ENCODE measurements around the gene SUCO. TPM values are rescaled to one million over a fixed set of nuclear protein-coding genes. Genes with fewer than 3 reads are reported as not detected.

The SUCO gene
- polyA plus RNA-seq, 1 of the 3 experiments (the other 2 are of a cell fraction), result 5.4 TPM

- Histone ChIP-seq H3K27me3 (ENCODE audit: insufficient read depth) (no peaks in the 10 kb centered on the region), H3K9me3 (no peaks in the 10 kb centered on the region), H3K79me2 (ENCODE audit: insufficient read depth) (peaks cover 12% of the 10 kb centered on the region; the same call in 1 of the 2 replicates), H2AFZ (ENCODE audit: low read depth) (no peak overlapping the region), H3K9me2 (no peaks in the 10 kb centered on the region), H3K27ac (ENCODE audit: low read depth in 2 of 2, low read length in 1 of 2) (no peak overlapping the region), H3K4me1 (ENCODE audit: control insufficient read depth in 1 of 2, insufficient read depth in 2 of 2, low read depth in 1 of 2, low read length in 1 of 2) (no peaks in the 10 kb centered on the region), H3K36me3 (replicated peaks in 1 of 2; ENCODE audit: control insufficient read depth in 1 of 2, insufficient read depth in 2 of 2, low read length in 1 of 2) (peaks cover 57 to 93% of the 10 kb centered on the region in 2 experiments), H3K4me2 (no peak overlapping the region), H4K20me1 (ENCODE audit: insufficient read depth) (no peaks in the 10 kb centered on the region), H3F3A (replicated peaks; ENCODE audit: insufficient read depth) (no peaks in the 10 kb centered on the region), H3K9ac (no peak overlapping the region), H3K4me3 (ENCODE audit: low read depth in 2 of 2, low read length in 1 of 2) (no peak overlapping the region)
- no peak for TF ChIP-seq YY1 (IDR thresholded peaks at IDR 0.05; ENCODE audit: low read depth)
- no peak for TF ChIP-seq MAX (IDR thresholded peaks at IDR 0.05; ENCODE audit: low read depth)
- TF ChIP-seq RCOR1 (IDR thresholded peaks at IDR 0.05; ENCODE audit: low read length), result no peak
- TF ChIP-seq FOXM1 (IDR thresholded peaks at IDR 0.05; ENCODE audit: low read depth), result no peak
- no peak for TF ChIP-seq PBX3 (IDR thresholded peaks at IDR 0.05)
- TF ChIP-seq MEF2A (IDR thresholded peaks at IDR 0.05; ENCODE audit: borderline replicate concordance, low read depth), result no peak
- no peak for TF ChIP-seq CTCF (IDR thresholded peaks at IDR 0.05)
- 96% methylated on average over 3 of the region's 3 CpGs for WGBS (ENCODE audit: low lambda C conversion rate)
- CTCF ChIA-PET, result no interaction called here
- DNase-seq, result no peak
- POLR2A ChIA-PET, result no interaction called here
These were observed 67.0 kb downstream of the SUCO start for GRCh38 chr1:172599912-172600311.

- no peak overlapping the region for H3K4me2 ChIP-seq
- H2AFZ ChIP-seq (ENCODE audit: low read depth), result no peak overlapping the region
- ChIA-PET POLR2A (no interaction called here), CTCF (no interaction called here)
- no peaks in the 10 kb centered on the region for H3K9me2 ChIP-seq
- WGBS (ENCODE audit: low lambda C conversion rate), result 100% methylated on average over 1 of the region's 1 CpG
- peaks cover 60 to 93% of the 10 kb centered on the region in 2 experiments for H3K36me3 ChIP-seq (replicated peaks in 1 of 2; ENCODE audit: control insufficient read depth in 1 of 2, insufficient read depth in 2 of 2, low read length in 1 of 2)
- TF ChIP-seq TAF1 (IDR thresholded peaks at IDR 0.05; ENCODE audit: borderline replicate concordance, low read depth, low read length) (no peak), RFX5 (IDR thresholded peaks at IDR 0.05; ENCODE audit: low read length) (no peak), NFIC (IDR thresholded peaks at IDR 0.05; ENCODE audit: borderline replicate concordance) (no peak), SMC3 (IDR thresholded peaks at IDR 0.05; ENCODE audit: low read depth, low read length) (no peak), TCF12 (IDR thresholded peaks at IDR 0.05) (no peak), MAX (IDR thresholded peaks at IDR 0.05; ENCODE audit: low read depth) (no peak), JUND (IDR thresholded peaks at IDR 0.05) (no peak), FOSL2 (IDR thresholded peaks at IDR 0.05; ENCODE audit: borderline replicate concordance, low read depth) (no peak), USF1 (IDR thresholded peaks at IDR 0.05; ENCODE audit: borderline replicate concordance, low read depth) (no peak), PBX3 (IDR thresholded peaks at IDR 0.05) (no peak), ZBTB33 (IDR thresholded peaks at IDR 0.05; ENCODE audit: borderline replicate concordance, low read depth) (no peak)
- no peaks in the 10 kb centered on the region for H3F3A ChIP-seq (replicated peaks; ENCODE audit: insufficient read depth)
- H3K27me3 ChIP-seq (ENCODE audit: insufficient read depth), result no peaks in the 10 kb centered on the region
- DNase-seq, result no peak
- H4K20me1 ChIP-seq (ENCODE audit: insufficient read depth), result no peaks in the 10 kb centered on the region
- H3K4me1 ChIP-seq (ENCODE audit: control insufficient read depth in 1 of 2, insufficient read depth in 2 of 2, low read depth in 1 of 2, low read length in 1 of 2), result no peaks in the 10 kb centered on the region
- no peaks in the 10 kb centered on the region for H3K9me3 ChIP-seq
- H3K27ac ChIP-seq (ENCODE audit: low read depth in 2 of 2, low read length in 1 of 2), result no peak overlapping the region
- peaks cover 12% of the 10 kb centered on the region; the same call in 1 of the 2 replicates for H3K79me2 ChIP-seq (ENCODE audit: insufficient read depth)
- H3K9ac ChIP-seq, result no peak overlapping the region
- no peak overlapping the region for H3K4me3 ChIP-seq (ENCODE audit: low read depth in 2 of 2, low read length in 1 of 2)
These were observed 67.7 kb downstream of the SUCO start for GRCh38 chr1:172600615-172601014.

Data from SK-N-SH (cell line).